Activated T-cell treated with anti-CD3 and anti-CD28 coated beads for 24 hours (primary cell): ENCODE data around the gene VWA7.
A peak's percentile ranks its signal among the peaks of the same experiment; 100 is the strongest.

Experiments used
- DNase-seq: peaks from one replicate; pipeline ENCODE4 v3.0.0-alpha.2; 2020; ENCODE audit warnings: low read depth

The VWA7 gene

DNA sequence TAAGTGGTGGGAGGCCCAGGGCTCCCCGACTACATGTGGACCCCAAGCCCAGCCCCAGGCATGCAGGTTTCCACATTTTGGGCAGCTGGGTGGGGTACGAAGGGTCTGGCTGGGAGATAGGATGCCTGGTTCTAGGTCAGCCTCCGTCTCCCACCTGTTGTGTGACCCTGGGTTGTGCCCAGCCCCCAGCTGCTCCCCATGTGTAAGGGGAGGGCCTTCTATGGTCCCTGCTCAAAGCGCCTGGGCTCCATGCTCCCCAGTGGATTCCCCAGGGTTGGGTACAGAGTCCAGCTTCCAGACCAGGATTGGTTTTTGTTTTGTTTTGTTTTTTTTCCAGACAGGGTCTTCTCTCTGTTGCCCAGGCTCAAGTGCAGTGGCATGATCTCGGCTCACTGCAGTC, 1.1 kb upstream of the VWA7 start:
- no peak for DNase-seq

GRCh38 chr6:31777667-31778050, 531 bp upstream of the VWA7 start:
- DNase-seq, result no peak

GRCh38 chr6:31776485-31776988, 591 bp downstream of the VWA7 start:
- DNase-seq, result no peak

DNA sequence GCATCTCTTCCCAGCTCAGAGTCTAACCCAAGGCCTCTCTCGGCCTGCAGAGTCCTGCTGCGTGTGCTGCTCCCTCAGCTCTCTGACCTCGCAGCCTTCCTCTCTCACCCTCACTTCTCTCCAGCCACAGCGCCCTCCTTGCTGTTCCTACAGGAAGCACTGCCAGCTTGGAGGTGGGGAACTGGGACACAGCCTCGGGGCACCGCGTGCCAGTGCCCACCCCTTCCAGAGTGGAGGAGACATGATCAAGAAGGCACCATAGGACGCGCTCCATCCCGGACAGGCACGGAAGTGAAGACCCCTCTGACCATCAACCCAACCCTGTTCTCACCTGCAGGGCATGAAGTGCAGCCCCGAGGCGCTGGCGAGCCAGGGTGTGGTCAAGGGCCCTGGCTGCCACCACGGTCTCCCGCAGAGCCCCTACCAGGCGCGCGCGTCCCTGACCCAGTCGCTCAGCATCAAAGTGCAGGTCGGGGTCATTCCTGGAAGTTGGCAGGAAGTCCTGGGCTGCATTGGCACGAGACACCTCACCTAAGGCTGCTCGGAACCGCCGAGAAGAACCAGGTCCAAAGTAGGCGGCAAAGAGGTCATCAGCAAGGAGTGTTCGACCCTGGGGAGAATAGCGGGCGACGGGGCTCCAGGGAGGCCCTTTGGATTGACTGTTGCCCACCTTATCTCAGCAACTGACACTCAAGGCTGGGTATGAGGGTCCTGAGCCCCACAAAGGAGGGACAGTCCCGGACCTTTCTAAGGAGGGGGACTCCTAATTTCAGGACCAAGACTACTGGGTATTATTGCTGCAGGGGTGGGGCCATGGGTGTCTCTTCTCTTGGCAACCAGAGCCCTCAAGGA, 1.3 kb downstream of the VWA7 start:
- DNase-seq, result no peak

GRCh38 chr6:31775184-31775583, 1.9 kb downstream of the VWA7 start:
- no peak for DNase-seq

DNA sequence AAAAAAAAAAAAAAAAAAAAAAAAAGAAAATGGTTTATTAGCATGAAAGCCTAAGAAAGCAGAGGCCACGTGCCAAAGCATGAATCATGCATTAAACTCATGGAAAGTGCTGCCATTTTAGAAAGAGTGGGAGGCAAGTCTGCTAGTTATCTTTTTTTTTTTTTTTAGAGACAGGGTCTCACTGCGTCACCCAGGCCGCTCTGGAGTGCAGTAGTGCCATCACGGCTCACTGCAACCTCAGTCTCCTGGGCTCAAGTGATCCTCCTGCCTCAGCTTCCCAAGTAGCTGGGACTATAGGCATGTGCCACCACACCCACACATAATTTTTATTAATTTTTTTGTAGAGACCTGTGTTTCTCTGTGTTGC, 5.2 kb downstream of the VWA7 start:
- no peak for DNase-seq

- DNase-seq, result no peak
These were observed 6.3 kb downstream of the VWA7 start for GRCh38 chr6:31770860-31771259.

- peak; percentile 76 for DNase-seq
These were observed 7.3 kb downstream of the VWA7 start for GRCh38 chr6:31769684-31770371.

GRCh38 chr6:31768363-31769257, 8.5 kb downstream of the VWA7 start:
- no peak for DNase-seq

DNA sequence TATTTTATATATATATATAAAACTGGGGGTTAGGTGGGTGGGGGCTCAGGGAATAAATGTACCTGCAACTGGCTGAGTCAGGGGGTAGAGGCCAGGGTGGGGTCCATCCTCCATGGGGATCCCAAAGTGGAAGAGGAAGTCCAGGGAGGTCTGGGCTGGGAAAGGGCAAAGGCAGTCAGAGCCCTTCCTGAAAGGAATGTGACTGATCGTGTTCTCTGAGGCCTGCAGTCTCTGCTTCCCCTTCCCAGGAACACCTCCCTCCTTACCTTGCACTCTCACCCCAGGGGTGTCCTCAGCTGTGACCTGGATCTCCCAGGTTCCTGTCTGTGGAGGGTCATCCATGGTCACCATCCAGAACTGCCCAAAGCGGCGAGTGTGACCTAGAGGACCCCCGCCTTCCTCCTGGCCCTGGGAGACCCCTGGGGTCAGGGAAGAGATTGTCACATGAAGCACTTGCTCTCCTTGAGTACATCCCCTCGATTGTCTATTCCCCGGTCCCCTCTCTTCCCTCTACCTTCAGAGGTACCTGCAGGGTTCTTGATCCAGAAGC, 10.0 kb downstream of the VWA7 start:
- DNase-seq, result no peak

GRCh38 chr6:31765910-31766794, 11.0 kb downstream of the VWA7 start:
- DNase-seq, result no peak

DNA sequence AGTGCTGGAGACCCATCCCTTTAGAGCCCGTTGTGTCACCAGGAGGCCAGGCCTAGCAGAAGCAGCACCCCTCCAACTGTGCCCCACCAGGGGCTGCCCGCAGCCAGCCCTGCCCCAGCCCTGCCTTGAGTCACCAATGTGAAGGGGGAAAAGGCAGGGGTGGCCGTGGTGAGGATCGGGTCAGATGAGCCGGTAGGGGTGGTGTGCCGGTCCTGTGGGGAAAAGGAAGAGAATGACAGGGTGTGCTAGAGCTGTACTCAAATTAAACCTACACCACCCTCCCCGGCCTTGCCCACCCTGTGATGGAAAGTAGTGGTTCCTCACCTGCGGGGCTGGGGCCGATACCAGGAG, 11.6 kb downstream of the VWA7 start:
- no peak for DNase-seq

DNA sequence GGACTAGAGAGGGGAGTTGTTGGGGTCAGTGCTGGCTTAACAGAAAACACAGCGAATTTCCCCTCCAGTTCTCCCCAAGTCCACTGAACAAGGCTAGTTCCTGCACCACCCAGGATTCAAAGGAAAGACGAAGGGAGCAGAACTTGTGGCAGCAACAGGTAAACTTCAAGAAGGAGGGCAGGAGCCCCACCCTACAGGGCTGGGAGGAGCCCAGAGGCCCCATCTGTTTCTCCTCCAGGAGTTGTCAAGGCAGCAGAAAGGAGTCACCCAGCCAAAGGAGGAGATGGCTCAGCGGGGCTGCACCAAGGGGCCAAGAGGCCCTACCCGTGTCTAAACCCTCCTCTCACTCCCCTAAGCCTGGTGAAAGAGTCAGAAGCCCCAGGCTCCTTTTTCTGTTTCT, 12.9 kb downstream of the VWA7 start:
- no peak for DNase-seq

DNA sequence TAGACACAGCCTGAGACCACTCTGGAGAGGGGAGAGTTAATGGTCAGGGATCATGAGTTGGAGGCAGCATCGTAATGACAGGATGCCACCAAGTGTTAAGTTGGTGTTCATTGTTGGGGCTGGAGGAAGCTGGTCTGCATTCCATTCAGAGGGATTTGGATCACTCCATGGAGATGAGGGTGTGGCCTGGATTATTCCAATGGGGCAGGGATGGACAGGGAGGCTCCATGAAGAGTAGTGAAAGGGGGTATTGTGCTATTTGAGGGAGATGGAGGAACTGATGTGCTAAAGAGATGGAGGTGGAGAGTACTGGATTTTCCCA, 13.5 kb downstream of the VWA7 start:
- no peak for DNase-seq

- no peak for DNase-seq
These were observed 14.1 kb downstream of the VWA7 start for GRCh38 chr6:31762878-31763618.

GRCh38 chr6:31762356-31762755, 14.8 kb downstream of the VWA7 start, which contains the start of gene SAPCD1:
Gene SAPCD1 (plus strand): TSS chr6:31762656. CDS start chr6:31763055, 399 bp downstream.
- DNase-seq, result no peak

GRCh38 chr6:31761343-31761742, 15.8 kb downstream of the VWA7 start:
- DNase-seq, result no peak

DNA sequence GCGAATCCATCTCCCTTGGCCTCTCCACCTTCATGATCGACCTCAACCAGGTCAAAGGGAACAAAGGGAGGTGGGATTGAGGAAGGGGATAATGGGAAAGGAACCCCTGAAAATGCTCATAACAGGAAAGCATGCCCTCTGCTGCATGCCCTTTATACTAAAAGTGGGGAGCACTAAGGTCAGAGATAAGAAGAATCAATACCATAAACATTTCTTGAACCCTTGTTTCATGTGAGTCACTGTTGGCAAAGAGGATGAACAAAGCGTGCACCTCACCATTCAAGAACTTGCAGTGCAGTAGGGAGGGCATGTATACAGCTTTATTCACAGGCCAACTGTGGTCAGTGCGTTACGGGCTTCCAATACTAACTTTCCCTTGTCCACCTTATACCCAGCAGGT, 16.3 kb downstream of the VWA7 start:
- no peak for DNase-seq

- no peak for DNase-seq
These were observed 18.8 kb downstream of the VWA7 start for GRCh38 chr6:31758281-31758680.

DNA sequence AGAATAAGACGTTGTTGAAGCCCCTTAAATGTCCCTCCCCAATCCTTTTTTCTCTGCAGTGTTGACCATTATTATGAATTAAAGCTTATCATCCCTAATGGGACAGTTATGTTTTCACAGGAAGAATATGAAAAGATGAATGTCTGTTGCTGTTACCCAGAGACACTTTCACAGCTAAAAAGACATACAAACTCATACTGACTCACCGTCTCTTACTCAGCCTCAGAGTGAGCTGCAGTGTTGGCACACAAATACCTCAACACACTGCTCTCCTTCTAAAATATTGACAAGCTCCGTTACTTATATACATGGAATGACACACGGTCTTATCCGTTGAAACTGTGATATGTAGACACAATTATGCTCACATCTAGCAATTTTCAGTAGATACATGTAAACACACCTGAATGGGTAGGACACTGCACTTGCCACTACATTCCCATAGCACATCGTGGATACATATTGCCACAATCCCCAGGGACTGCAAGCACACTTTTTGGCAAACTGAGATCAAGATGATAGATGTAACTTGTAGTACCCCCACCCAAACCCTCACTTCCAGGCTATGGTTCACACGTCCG, 24.3 kb downstream of the VWA7 start:
- DNase-seq, result no peak
